MM.1S (cell line): ENCODE measurements around the gene TNFRSF25.

ENCODE experiments used
- DNase-seq: peaks from one replicate; pipeline ENCODE4 v3.0.0-alpha.2; 2015
- H2AFZ ChIP-seq: fragments of 300-600 bp; sonication (generic); 2 replicates; pipeline ENCODE4 v1.6.0; 2016; ENCODE audit warnings: antibody characterized with exemption, low read length
- H3F3A ChIP-seq: fragments of 300-600 bp; sonication (generic); 2 replicates; pipeline ENCODE4 v1.6.1; 2016; ENCODE audit warnings: mild to moderate bottlenecking, antibody characterized with exemption, low read length, moderate library complexity, mixed read lengths; ENCODE audit not compliant: insufficient read depth
- H3K27ac ChIP-seq: fragments of 300-600 bp; sonication (generic); 2 replicates; pipeline ENCODE4 v1.5.1; 2016; ENCODE audit warnings: mild to moderate bottlenecking, low read length
- H3K27me3 ChIP-seq: fragments of 300-600 bp; sonication (generic); replicated peaks from 2 replicates; pipeline ENCODE4 v1.6.0; 2016; ENCODE audit warnings: low read length; ENCODE audit not compliant: insufficient read depth
- H3K36me3 ChIP-seq: fragments of 300-600 bp; sonication (generic); replicated peaks from 2 replicates; pipeline ENCODE4 v1.6.1; 2016; ENCODE audit warnings: mild to moderate bottlenecking, low read length, mixed read lengths; ENCODE audit not compliant: insufficient read depth
- H3K4me1 ChIP-seq: fragments of 300-600 bp; sonication (generic); 2 replicates; pipeline ENCODE4 v1.6.1; 2016; ENCODE audit warnings: low read length, mixed read lengths
- H3K4me2 ChIP-seq: fragments of 300-600 bp; sonication (generic); 2 replicates; pipeline ENCODE4 v1.6.0; 2016; ENCODE audit warnings: low read depth, low read length
- H3K4me3 ChIP-seq: fragments of 300-600 bp; sonication (generic); 2 replicates; pipeline ENCODE4 v1.5.1; 2016; ENCODE audit warnings: low read length, mixed read lengths
- H3K79me2 ChIP-seq: fragments of 300-600 bp; sonication (generic); 2 replicates; pipeline ENCODE4 v1.6.1; 2016; ENCODE audit warnings: mixed run types, low read length, mixed read lengths
- H3K9ac ChIP-seq: fragments of 300-600 bp; sonication (generic); 2 replicates; pipeline ENCODE4 v1.6.1; 2016; ENCODE audit warnings: low read length, mixed read lengths
- H3K9me2 ChIP-seq: fragments of 300-600 bp; sonication (generic); replicated peaks from 2 replicates; pipeline ENCODE4 v1.6.1; 2016; ENCODE audit warnings: mild to moderate bottlenecking, low read length, mixed read lengths; ENCODE audit not compliant: insufficient read depth
- H3K9me3 ChIP-seq: fragments of 300-600 bp; sonication (generic); replicated peaks from 2 replicates; pipeline ENCODE4 v1.6.1; 2016; ENCODE audit warnings: mild to moderate bottlenecking, low read length, mixed read lengths; ENCODE audit not compliant: insufficient read depth
- H4K20me1 ChIP-seq: fragments of 300-600 bp; sonication (generic); 2 replicates; pipeline ENCODE4 v1.6.1; 2016; ENCODE audit warnings: mild to moderate bottlenecking, low read length, moderate library complexity, mixed read lengths; ENCODE audit not compliant: insufficient read depth
- EZH2 ChIP-seq: fragments of 300-600 bp; sonication (generic); optimal IDR thresholded peaks from 2 replicates; pipeline ENCODE3; 2017; ENCODE audit warnings: low read depth, mild to moderate bottlenecking, antibody characterized with exemption, low read length, mixed read lengths
- EZH2phosphoT487 ChIP-seq: fragments of 300-600 bp; sonication (generic); IDR thresholded peaks from 2 replicates; pipeline ENCODE4 v1.6.1; 2018; ENCODE audit warnings: antibody characterized with exemption, low read length
- TF ChIP-seq, protein P1 (sequence below): fragments of 300-600 bp; sonication (generic); IDR thresholded peaks from 2 replicates; pipeline ENCODE4 v1.5.1; 2016; ENCODE audit warnings: antibody characterized with exemption, low read length, mixed read lengths

The TNFRSF25 gene

DNA sequence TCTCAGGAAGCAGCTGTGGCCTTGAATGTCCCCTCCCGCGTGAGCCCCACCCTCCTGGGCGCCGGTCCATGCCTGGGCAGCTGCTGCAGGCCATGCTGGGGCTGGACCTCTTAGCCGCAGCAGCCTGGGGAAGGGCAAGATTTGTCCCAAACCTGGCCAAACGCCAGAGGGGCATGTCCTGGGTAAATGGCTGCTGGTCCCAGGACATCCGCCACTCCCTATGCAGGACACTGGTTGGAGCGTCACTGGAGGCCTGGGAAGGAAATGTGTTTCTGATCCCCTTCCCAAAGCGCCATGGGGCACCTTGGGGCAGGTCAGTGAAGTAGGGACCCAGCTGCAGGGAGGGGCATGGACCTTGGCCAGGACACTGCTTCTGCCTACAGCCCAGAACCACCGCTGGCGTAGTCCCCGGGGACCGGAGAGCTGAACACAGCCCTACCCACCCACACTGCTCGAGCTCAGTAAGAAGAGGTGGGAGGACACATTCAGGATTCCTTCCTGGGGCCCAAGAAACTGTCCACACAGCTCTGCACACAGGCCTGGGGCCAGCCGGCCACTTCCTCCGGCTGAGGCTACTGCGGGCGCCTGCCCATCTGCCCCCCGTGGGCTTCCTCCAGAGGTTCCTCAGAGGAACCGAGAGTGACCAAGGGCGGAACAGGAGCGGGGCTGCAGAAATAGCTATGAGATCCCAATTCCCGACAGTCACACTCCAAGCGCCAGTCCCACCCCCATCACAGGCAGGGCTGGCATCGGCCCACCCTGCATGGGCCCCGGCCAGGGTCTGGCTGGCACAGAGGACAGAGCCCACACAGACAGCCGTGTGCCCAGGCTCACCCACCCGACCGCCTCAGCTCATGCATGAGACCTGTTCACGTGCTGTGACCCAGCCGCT, 36.3 kb upstream of the TNFRSF25 start:
- no peaks in the 10 kb centered on the region for H3K4me1 ChIP-seq
- H3K27ac ChIP-seq: no peak overlapping the region
- no peak overlapping the region for H3K4me3 ChIP-seq
- H3K79me2 ChIP-seq: no peaks in the 10 kb centered on the region
- no peak overlapping the region for H3K9ac ChIP-seq
- no peak overlapping the region for H3K4me2 ChIP-seq
- TF ChIP-seq EZH2phosphoT487 (no peak), EZH2 (no peak)
- no peak for DNase-seq
- no peaks in the 10 kb centered on the region for H3K36me3 ChIP-seq
- H3K27me3 ChIP-seq: peaks cover 93% of the 10 kb centered on the region
- no peak overlapping the region for H2AFZ ChIP-seq
- no peaks in the 10 kb centered on the region for H3K9me3 ChIP-seq
- no peaks in the 10 kb centered on the region for H3F3A ChIP-seq
- H4K20me1 ChIP-seq: no peaks in the 10 kb centered on the region
- H3K9me2 ChIP-seq: no peaks in the 10 kb centered on the region

DNA sequence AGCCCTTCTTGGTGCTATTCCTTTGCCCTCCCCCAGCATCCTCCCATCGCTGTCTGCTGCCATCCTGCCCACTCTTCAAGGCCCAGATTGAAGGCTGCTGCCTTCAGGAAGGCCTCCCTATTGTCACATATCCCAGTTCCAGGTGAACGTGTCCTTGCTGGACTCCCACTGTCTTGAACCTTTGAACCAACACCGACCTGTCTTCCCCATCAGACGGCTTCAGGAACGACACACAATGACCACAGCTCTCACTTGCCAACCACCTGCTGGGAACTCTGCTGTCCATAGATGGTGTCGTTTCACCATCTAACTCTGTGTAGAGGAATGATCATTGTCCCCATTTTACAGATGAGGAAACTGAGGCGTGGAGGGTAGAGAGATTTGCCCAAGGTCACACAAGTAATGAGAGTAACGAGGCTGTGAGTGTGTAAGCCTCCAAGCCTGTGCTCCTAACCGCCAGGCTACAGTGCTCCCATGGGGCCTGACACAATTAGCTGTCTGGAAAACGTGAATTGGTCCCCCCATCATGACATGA, 35.4 kb upstream of the TNFRSF25 start:
- H3K9me3 ChIP-seq: no peaks in the 10 kb centered on the region
- DNase-seq: no peak

DNA sequence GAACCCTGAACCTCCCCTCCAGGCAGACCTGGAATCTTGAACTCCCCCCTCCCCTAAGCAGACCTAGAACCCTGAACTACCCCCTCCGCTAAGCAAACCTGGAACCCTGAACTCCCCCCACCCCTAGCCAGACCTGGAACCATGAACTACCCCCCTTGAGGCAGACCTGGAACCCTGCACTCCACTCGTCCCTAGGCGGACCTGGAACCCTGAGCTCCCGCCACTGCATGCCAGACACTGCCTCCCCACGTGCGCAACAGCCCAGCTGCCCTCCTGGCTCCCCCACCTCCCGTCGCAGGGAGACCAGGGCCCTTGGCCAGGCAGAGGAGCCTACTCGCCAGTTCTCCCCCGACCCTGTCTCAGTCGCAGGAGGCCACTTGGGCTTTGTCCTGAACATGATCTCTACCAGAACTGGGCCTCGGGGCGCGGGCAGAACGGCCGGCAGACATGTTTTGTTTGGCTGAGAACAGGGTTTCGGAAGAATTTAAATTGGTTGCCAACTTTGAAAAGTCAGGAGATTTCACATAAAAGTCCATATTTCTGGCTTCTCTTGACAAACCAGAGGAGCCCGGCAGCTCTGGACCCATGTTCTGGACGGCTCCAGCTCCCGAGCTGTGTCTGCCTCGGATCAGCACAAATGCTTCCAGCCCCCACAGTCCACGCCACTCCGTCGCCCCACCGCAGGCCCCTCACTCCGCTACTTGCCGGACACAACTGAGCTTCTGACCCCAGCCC, 34.7 kb upstream of the TNFRSF25 start:
- no peak overlapping the region for H3K27ac ChIP-seq
- no peaks in the 10 kb centered on the region for H3K79me2 ChIP-seq
- TF ChIP-seq EZH2phosphoT487 (no peak), EZH2 (no peak)
- TF ChIP-seq, protein P1, sequence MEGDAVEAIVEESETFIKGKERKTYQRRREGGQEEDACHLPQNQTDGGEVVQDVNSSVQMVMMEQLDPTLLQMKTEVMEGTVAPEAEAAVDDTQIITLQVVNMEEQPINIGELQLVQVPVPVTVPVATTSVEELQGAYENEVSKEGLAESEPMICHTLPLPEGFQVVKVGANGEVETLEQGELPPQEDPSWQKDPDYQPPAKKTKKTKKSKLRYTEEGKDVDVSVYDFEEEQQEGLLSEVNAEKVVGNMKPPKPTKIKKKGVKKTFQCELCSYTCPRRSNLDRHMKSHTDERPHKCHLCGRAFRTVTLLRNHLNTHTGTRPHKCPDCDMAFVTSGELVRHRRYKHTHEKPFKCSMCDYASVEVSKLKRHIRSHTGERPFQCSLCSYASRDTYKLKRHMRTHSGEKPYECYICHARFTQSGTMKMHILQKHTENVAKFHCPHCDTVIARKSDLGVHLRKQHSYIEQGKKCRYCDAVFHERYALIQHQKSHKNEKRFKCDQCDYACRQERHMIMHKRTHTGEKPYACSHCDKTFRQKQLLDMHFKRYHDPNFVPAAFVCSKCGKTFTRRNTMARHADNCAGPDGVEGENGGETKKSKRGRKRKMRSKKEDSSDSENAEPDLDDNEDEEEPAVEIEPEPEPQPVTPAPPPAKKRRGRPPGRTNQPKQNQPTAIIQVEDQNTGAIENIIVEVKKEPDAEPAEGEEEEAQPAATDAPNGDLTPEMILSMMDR: no peak
- DNase-seq: no peak
- H3F3A ChIP-seq: no peaks in the 10 kb centered on the region
- H3K4me1 ChIP-seq: no peaks in the 10 kb centered on the region
- H4K20me1 ChIP-seq: no peaks in the 10 kb centered on the region
- no peak overlapping the region for H2AFZ ChIP-seq
- no peak overlapping the region for H3K4me3 ChIP-seq
- no peak overlapping the region for H3K9ac ChIP-seq
- no peaks in the 10 kb centered on the region for H3K9me2 ChIP-seq
- H3K4me2 ChIP-seq: no peak overlapping the region
- peaks cover 91% of the 10 kb centered on the region for H3K27me3 ChIP-seq
- no peaks in the 10 kb centered on the region for H3K36me3 ChIP-seq
- no peaks in the 10 kb centered on the region for H3K9me3 ChIP-seq

More for the DNA sequence above, 35.4 kb upstream of the TNFRSF25 start:
- H3K36me3 ChIP-seq: no peaks in the 10 kb centered on the region
- no peak overlapping the region for H3K4me2 ChIP-seq
- H2AFZ ChIP-seq: no peak overlapping the region
- no peak overlapping the region for H3K9ac ChIP-seq
- H3K79me2 ChIP-seq: no peaks in the 10 kb centered on the region
- no peaks in the 10 kb centered on the region for H3F3A ChIP-seq
- H3K9me2 ChIP-seq: no peaks in the 10 kb centered on the region
- H4K20me1 ChIP-seq: no peaks in the 10 kb centered on the region
- no peaks in the 10 kb centered on the region for H3K4me1 ChIP-seq
- H3K27ac ChIP-seq: no peak overlapping the region
- no peak overlapping the region for H3K4me3 ChIP-seq
- TF ChIP-seq EZH2phosphoT487 (no peak), EZH2 (no peak)
- TF ChIP-seq, protein P1: no peak
- H3K27me3 ChIP-seq: peaks cover 91% of the 10 kb centered on the region
